ENCODE results near the gene SPDYE11.
A peak's percentile ranks its signal among the peaks of the same experiment; 100 is the strongest.
"Not testable (repeated sequence)": the region's sequence is repeated elsewhere in the genome, so short reads cannot be mapped to it uniquely, and the experiment has no call there.

The SPDYE11 gene, protein sequence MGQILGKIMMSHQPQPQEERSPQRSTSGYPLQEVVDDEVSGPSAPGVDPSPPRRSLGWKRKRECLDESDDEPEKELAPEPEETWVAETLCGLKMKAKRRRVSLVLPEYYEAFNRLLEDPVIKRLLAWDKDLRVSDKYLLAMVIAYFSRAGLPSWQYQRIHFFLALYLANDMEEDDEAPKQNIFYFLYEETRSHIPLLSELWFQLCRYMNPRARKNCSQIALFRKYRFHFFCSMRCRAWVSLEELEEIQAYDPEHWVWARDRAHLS

DNA sequence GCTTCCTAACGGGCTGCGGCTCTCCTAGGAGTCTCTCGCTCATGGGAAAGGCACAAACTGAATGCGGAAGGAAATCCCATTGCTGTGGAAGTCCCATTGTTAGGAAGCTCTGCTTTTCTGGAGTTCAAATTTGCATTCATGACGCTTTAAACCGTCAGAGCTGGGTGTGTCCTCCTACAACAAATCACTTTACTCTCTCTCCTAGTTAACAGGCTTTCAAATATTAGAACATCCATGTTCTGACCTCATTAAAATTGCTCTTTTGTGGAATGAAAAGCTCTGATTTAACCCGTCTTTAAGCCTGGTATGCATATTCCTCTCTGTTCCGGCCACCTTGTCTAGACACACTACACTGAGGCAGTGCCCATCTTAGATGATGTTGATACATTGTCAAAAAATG, at the start of gene SPDYE11:
TSS of gene SPDYE11 (minus strand) at position 101 of the 400 bp plus-strand sequence. CDS start 1,800 bp downstream, outside the sequence.
- H3K4me3 ChIP-seq (ENCODE audit: low read length); DNase-seq (ENCODE audit: low read depth): not testable (repeated sequence)

DNA sequence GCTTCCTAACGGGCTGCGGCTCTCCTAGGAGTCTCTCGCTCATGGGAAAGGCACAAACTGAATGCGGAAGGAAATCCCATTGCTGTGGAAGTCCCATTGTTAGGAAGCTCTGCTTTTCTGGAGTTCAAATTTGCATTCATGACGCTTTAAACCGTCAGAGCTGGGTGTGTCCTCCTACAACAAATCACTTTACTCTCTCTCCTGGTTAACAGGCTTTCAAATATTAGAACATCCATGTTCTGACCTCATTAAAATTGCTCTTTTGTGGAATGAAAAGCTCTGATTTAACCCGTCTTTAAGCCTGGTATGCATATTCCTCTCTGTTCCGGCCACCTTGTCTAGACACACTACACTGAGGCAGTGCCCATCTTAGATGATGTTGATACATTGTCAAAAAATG, 28.2 kb upstream of the SPDYE11 start, which contains the start of gene SPDYE9:
TSS of gene SPDYE9 (minus strand) at position 101 of the 400 bp plus-strand sequence. CDS start 1,800 bp downstream, outside the sequence.
- not testable (repeated sequence) for H3K4me3 ChIP-seq (ENCODE audit: low read length); DNase-seq (ENCODE audit: low read depth)

DNA sequence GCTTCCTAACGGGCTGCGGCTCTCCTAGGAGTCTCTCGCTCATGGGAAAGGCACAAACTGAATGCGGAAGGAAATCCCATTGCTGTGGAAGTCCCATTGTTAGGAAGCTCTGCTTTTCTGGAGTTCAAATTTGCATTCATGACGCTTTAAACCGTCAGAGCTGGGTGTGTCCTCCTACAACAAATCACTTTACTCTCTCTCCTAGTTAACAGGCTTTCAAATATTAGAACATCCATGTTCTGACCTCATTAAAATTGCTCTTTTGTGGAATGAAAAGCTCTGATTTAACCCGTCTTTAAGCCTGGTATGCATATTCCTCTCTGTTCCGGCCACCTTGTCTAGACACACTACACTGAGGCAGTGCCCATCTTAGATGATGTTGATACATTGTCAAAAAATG, 28.0 kb downstream of the SPDYE11 start, which contains the start of gene SPDYE8:
TSS of gene SPDYE8 (minus strand) at position 101 of the 400 bp plus-strand sequence. CDS start 1,800 bp downstream, outside the sequence.
- DNase-seq (ENCODE audit: low read depth); H3K4me3 ChIP-seq (ENCODE audit: low read length): not testable (repeated sequence)

DNA sequence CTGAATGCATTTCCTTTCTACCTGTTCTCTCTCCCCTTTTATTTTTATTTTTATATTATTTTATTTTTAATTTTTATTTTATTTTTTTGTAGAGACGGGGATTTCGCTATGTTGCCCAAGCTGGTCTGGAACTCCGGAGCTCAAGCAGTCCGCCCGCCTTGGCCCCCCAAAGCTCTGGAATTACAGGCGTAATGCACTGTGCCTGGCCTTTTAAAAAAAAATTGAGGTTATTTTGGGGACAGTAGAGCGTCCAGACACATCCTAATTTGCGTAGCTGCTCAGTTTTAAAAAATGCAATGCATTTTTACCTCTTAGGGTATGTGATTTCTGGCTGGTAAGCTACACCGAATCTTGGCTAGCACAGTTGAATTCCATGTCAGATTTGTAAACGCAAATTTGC, 51.2 kb downstream of the SPDYE11 start:
- DNase-seq (ENCODE audit: low read depth): not testable (repeated sequence)
- H3K4me3 ChIP-seq (ENCODE audit: low read length): peak overlapping the region; percentile 54

DNA sequence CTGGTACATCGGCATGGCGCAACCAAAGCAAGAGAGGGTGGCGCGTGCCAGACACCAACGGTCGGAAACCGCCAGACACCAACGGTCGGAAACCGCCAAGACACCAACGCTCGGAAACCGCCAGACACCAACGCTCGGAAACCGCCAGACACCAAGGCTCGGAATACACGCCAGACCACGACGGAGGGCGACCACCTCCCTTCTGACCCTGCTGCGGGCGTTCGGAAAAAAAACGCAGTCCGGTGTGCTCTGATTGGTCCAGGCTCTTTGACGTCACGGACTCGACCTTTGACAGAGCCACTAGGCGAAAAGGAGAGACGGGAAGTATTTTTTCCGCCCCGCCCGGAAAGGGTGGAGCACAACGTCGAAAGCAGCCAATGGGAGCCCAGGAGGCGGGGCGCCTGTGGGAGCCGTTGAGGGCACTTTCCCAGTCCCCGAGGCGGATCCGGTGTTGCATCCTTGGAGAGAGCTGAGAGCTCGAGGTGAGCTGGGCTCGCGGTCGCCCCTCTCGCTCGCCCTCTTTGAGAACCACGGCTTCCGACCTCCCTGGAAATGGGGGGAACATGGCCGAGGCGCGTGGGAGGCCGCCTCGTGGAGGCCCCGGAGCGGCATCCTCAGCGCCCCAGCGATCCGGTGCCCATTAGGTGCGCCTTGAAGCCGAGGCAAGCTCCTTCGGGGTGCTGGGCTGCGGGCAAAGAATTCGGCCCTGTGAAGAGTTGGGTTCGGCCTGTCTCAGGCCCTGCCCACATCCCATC, 51.8 kb downstream of the SPDYE11 start:
- DNase-seq (ENCODE audit: low read depth): peak; percentile 66

DNA sequence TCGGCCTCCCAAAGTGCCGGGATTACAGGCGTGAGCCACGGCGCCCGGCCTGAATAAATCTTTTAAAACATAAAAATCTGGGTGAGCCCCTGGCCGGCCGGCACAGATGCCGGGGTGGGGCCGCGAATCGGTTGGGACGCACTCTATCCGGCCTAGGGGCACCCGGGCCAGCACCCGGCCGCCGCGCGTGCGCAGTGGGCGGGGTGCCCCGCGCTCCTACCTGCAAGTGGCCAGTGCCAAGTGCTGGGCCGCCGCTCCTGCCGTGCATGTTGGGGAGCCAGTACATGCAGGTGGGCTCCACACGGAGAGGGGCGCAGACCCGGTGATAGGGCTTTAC, 52.4 kb downstream of the SPDYE11 start:
- H3K4me3 ChIP-seq (ENCODE audit: low read length): peak overlapping the region; percentile 68

More for the DNA sequence above, 51.8 kb downstream of the SPDYE11 start:
- peak overlapping the region; percentile 68 for H3K4me3 ChIP-seq (ENCODE audit: low read length)

DNA sequence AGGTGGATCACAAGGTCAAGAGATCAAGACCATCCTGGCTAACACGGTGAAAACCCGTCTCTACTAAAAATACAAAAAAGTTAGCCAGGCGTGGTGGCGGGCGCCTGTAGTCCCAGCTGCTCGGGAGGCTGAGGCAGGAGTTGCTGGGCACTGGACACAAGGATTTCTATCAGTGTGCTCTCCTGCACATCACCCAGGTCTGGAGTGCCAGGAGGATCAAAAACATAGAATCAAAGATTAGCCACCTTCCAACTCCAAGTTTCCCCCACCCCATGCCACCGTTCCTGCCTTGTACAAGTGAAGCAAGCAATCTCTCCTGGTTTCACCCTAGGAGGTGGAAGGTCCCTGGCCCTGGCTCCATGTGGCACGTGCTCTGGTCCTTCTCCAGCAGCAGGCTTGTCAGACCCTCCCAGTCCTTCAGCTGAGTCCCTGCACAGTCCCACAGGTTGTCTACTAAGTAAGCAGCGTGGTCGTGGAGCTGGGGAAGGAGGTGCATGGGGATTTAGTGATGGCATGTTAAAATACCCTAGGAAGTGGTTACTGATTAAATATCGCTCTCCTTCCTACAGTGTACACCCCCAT, 59.7 kb downstream of the SPDYE11 start:
- not testable (repeated sequence) for H3K4me3 ChIP-seq (ENCODE audit: low read length); DNase-seq (ENCODE audit: low read depth)

More for the DNA sequence above, 52.4 kb downstream of the SPDYE11 start:
- DNase-seq (ENCODE audit: low read depth): not testable (repeated sequence)

All from AG10803 (cell line).